ENCODE data around the gene UNC5C.

UNC5C gene

GRCh38 chr4:95429416-95429815 is 119.4 kb downstream of the UNC5C start:
- H3K4me1 ChIP-seq (ENCODE audit: control extremely low read depth in 1 of 4, control insufficient read depth in 4 of 4, insufficient read depth in 4 of 4, low read length in 3 of 4), result no peaks in the 10 kb centered on the region
- WGBS (ENCODE audit: insufficient coverage), result no CpG with 5 or more reads among the region's 3 CpGs
- ChIA-PET POLR2A (no interaction called here), CTCF (no interaction called here)
- no peaks in the 10 kb centered on the region for H3K27me3 ChIP-seq (replicated peaks in 2 of 5; ENCODE audit: control insufficient read depth in 4 of 5, insufficient read depth in 5 of 5, low read length in 4 of 5)
- no peak for DNase-seq
- H3K4me3 ChIP-seq (ENCODE audit: control insufficient read depth in 1 of 7, extremely low read depth in 1 of 7, insufficient read depth in 4 of 7, low read depth in 2 of 7, low read length in 6 of 7), result no peak overlapping the region
- no peaks in the 10 kb centered on the region for H3K9me3 ChIP-seq (ENCODE audit: control extremely low read depth in 1 of 5, control insufficient read depth in 4 of 5, insufficient read depth in 2 of 5, low read depth in 1 of 5, low read length in 4 of 5)
- no peak overlapping the region for H3K27ac ChIP-seq (ENCODE audit: insufficient read depth in 1 of 2, low read depth in 1 of 2, low read length in 2 of 2, poor library complexity in 1 of 2, severe bottlenecking in 2 of 2)
- H3K36me3 ChIP-seq (ENCODE audit: control insufficient read depth in 4 of 4, insufficient read depth in 4 of 4, low read length in 3 of 4), result no peaks in the 10 kb centered on the region

GRCh38 chr4:95428291-95429070 is 120.3 kb downstream of the UNC5C start:
- H3K9me3 ChIP-seq (ENCODE audit: control extremely low read depth in 1 of 5, control insufficient read depth in 4 of 5, insufficient read depth in 2 of 5, low read depth in 1 of 5, low read length in 4 of 5), result no peaks in the 10 kb centered on the region
- WGBS (ENCODE audit: insufficient coverage), result 100% methylated on average over 1 of the region's 2 CpGs
- no peak overlapping the region for H3K27ac ChIP-seq (ENCODE audit: insufficient read depth in 1 of 2, low read depth in 1 of 2, low read length in 2 of 2, poor library complexity in 1 of 2, severe bottlenecking in 2 of 2)
- H3K4me1 ChIP-seq (ENCODE audit: control extremely low read depth in 1 of 4, control insufficient read depth in 4 of 4, insufficient read depth in 4 of 4, low read length in 3 of 4), result no peaks in the 10 kb centered on the region
- no peaks in the 10 kb centered on the region for H3K27me3 ChIP-seq (replicated peaks in 2 of 5; ENCODE audit: control insufficient read depth in 4 of 5, insufficient read depth in 5 of 5, low read length in 4 of 5)
- no peaks in the 10 kb centered on the region for H3K36me3 ChIP-seq (ENCODE audit: control insufficient read depth in 4 of 4, insufficient read depth in 4 of 4, low read length in 3 of 4)
- ChIA-PET POLR2A (no interaction called here), CTCF (no interaction called here)
- no peak overlapping the region for H3K4me3 ChIP-seq (ENCODE audit: control insufficient read depth in 1 of 7, extremely low read depth in 1 of 7, insufficient read depth in 4 of 7, low read depth in 2 of 7, low read length in 6 of 7)
- no peak for DNase-seq

DNA sequence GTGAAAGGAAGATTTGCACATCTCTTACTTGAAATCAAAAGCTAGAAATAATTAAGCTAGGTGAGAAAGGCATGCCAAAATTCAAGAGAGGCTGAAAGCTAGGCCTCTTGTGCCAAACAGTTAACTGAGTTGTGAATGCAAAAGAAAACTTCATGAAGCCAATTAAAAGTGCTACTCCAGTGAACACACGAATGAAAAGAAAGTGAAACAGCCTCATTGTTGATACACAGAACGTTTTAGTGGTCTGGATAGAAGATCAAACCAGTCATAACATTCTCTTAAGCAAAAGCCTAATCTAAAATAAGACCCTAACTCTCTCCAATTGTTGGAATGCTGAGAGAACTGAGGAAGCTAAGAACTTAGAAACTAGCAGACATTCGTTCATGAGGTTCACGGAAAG is 122.3 kb downstream of the UNC5C start:
- Histone ChIP-seq H3K27me3 (replicated peaks in 2 of 5; ENCODE audit: control insufficient read depth in 4 of 5, insufficient read depth in 5 of 5, low read length in 4 of 5) (no peaks in the 10 kb centered on the region), H3K9me3 (ENCODE audit: control extremely low read depth in 1 of 5, control insufficient read depth in 4 of 5, insufficient read depth in 2 of 5, low read depth in 1 of 5, low read length in 4 of 5) (no peaks in the 10 kb centered on the region), H3K27ac (ENCODE audit: insufficient read depth in 1 of 2, low read depth in 1 of 2, low read length in 2 of 2, poor library complexity in 1 of 2, severe bottlenecking in 2 of 2) (no peak overlapping the region), H3K36me3 (ENCODE audit: control insufficient read depth in 4 of 4, insufficient read depth in 4 of 4, low read length in 3 of 4) (no peaks in the 10 kb centered on the region), H3K4me3 (ENCODE audit: control insufficient read depth in 1 of 7, extremely low read depth in 1 of 7, insufficient read depth in 4 of 7, low read depth in 2 of 7, low read length in 6 of 7) (no peak overlapping the region), H3K4me1 (ENCODE audit: control extremely low read depth in 1 of 4, control insufficient read depth in 4 of 4, insufficient read depth in 4 of 4, low read length in 3 of 4) (no peaks in the 10 kb centered on the region)
- no peak for DNase-seq
- CTCF ChIA-PET, result no interaction called here
- POLR2A ChIA-PET, result no interaction called here
- WGBS (ENCODE audit: insufficient coverage), result 95% methylated on average over 3 of the region's 4 CpGs

DNA sequence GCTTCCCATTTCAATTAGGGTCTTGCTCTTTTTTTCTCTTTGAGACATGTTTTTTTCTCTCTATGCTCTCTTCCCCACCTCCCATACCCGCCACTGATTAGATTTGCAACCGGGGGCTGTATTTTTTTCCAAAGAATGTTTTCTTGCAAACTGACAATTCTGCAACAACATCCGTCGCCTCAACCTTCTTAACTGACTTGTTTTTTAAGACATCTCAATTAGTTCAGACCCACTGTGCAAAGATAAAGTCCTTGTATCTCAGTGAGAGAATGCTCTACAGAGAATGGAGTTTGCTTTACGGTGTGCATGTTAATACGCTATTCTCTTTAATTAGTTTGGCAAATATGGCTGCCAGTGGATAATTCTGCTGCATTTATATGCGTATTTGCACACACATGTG is 126.3 kb downstream of the UNC5C start:
- ChIA-PET CTCF (no interaction called here), POLR2A (no interaction called here)
- H3K9me3 ChIP-seq (ENCODE audit: control extremely low read depth in 1 of 5, control insufficient read depth in 4 of 5, insufficient read depth in 2 of 5, low read depth in 1 of 5, low read length in 4 of 5), result no peaks in the 10 kb centered on the region
- WGBS (ENCODE audit: insufficient coverage), result 100% methylated on average over 2 of the region's 7 CpGs
- H3K27ac ChIP-seq (ENCODE audit: insufficient read depth in 1 of 2, low read depth in 1 of 2, low read length in 2 of 2, poor library complexity in 1 of 2, severe bottlenecking in 2 of 2), result no peak overlapping the region
- no peaks in the 10 kb centered on the region for H3K27me3 ChIP-seq (replicated peaks in 2 of 5; ENCODE audit: control insufficient read depth in 4 of 5, insufficient read depth in 5 of 5, low read length in 4 of 5)
- no peaks in the 10 kb centered on the region for H3K4me1 ChIP-seq (ENCODE audit: control extremely low read depth in 1 of 4, control insufficient read depth in 4 of 4, insufficient read depth in 4 of 4, low read length in 3 of 4)
- no peaks in the 10 kb centered on the region for H3K36me3 ChIP-seq (ENCODE audit: control insufficient read depth in 4 of 4, insufficient read depth in 4 of 4, low read length in 3 of 4)
- no peak overlapping the region for H3K4me3 ChIP-seq (ENCODE audit: control insufficient read depth in 1 of 7, extremely low read depth in 1 of 7, insufficient read depth in 4 of 7, low read depth in 2 of 7, low read length in 6 of 7)
- no peak for DNase-seq

GRCh38 chr4:95421869-95422268 is 126.9 kb downstream of the UNC5C start:
- Histone ChIP-seq H3K4me3 (ENCODE audit: control insufficient read depth in 1 of 7, extremely low read depth in 1 of 7, insufficient read depth in 4 of 7, low read depth in 2 of 7, low read length in 6 of 7) (no peak overlapping the region), H3K4me1 (ENCODE audit: control extremely low read depth in 1 of 4, control insufficient read depth in 4 of 4, insufficient read depth in 4 of 4, low read length in 3 of 4) (no peaks in the 10 kb centered on the region), H3K9me3 (ENCODE audit: control extremely low read depth in 1 of 5, control insufficient read depth in 4 of 5, insufficient read depth in 2 of 5, low read depth in 1 of 5, low read length in 4 of 5) (no peaks in the 10 kb centered on the region), H3K27me3 (replicated peaks in 2 of 5; ENCODE audit: control insufficient read depth in 4 of 5, insufficient read depth in 5 of 5, low read length in 4 of 5) (no peaks in the 10 kb centered on the region), H3K36me3 (ENCODE audit: control insufficient read depth in 4 of 4, insufficient read depth in 4 of 4, low read length in 3 of 4) (no peaks in the 10 kb centered on the region), H3K27ac (ENCODE audit: insufficient read depth in 1 of 2, low read depth in 1 of 2, low read length in 2 of 2, poor library complexity in 1 of 2, severe bottlenecking in 2 of 2) (no peak overlapping the region)
- no CpG with 5 or more reads among the region's 4 CpGs for WGBS (ENCODE audit: insufficient coverage)
- POLR2A ChIA-PET, result no interaction called here
- CTCF ChIA-PET, result no interaction called here
- peak in 1 of 3 donors; percentile 7 for DNase-seq

DNA sequence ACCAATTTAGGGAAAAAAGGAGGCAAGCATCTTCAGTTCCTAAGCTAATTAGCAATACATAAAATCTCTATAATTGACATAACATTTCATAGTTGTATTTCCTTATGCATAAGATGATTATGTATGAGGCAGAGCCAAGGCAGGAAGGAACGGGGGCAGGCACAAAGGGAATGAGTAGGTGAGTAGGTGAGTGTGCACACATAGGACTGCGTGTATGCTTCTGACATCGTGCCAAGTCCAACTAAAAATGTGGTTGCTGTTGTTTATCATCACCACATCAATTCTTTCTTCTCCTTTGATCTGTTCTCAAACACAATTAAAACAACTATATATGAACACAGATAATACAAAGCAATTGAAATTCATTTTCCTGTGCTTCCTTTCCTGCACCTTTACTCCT is 131.2 kb downstream of the UNC5C start:
- Histone ChIP-seq H3K9me3 (ENCODE audit: control extremely low read depth in 1 of 5, control insufficient read depth in 4 of 5, insufficient read depth in 2 of 5, low read depth in 1 of 5, low read length in 4 of 5) (no peaks in the 10 kb centered on the region), H3K36me3 (ENCODE audit: control insufficient read depth in 4 of 4, insufficient read depth in 4 of 4, low read length in 3 of 4) (no peaks in the 10 kb centered on the region), H3K4me3 (ENCODE audit: control insufficient read depth in 1 of 7, extremely low read depth in 1 of 7, insufficient read depth in 4 of 7, low read depth in 2 of 7, low read length in 6 of 7) (no peak overlapping the region), H3K27me3 (replicated peaks in 2 of 5; ENCODE audit: control insufficient read depth in 4 of 5, insufficient read depth in 5 of 5, low read length in 4 of 5) (no peaks in the 10 kb centered on the region), H3K4me1 (ENCODE audit: control extremely low read depth in 1 of 4, control insufficient read depth in 4 of 4, insufficient read depth in 4 of 4, low read length in 3 of 4) (peaks cover 0 to 6% (median 0%) of the 10 kb centered on the region in 4 experiments), H3K27ac (ENCODE audit: insufficient read depth in 1 of 2, low read depth in 1 of 2, low read length in 2 of 2, poor library complexity in 1 of 2, severe bottlenecking in 2 of 2) (no peak overlapping the region)
- DNase-seq, result no peak
- ChIA-PET CTCF (no interaction called here), POLR2A (no interaction called here)
- 100% methylated on average over 1 of the region's 3 CpGs for WGBS (ENCODE audit: insufficient coverage)

DNA sequence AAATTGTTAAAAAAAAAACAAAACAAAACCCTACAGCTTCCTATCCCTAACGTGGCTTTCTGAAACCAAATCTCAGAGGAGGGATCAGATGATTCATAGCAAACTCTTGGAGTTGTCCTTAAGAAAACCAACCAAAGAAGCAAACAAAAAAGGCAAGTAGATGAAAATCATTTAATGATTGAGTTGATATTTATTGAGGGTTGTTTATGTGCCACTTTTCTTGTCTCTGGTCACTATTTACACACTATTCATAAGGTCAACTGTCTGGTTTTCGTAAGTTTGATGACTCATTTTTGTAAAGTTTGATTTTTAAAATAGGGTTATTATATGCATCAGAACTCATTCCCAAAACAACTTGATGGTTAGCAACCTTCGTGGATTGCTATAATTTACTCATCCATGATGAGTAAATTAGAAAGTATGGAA is 133.4 kb downstream of the UNC5C start:
- Histone ChIP-seq H3K4me3 (ENCODE audit: control insufficient read depth in 1 of 7, extremely low read depth in 1 of 7, insufficient read depth in 4 of 7, low read depth in 2 of 7, low read length in 6 of 7) (no peak overlapping the region), H3K36me3 (ENCODE audit: control insufficient read depth in 4 of 4, insufficient read depth in 4 of 4, low read length in 3 of 4) (no peaks in the 10 kb centered on the region), H3K9me3 (ENCODE audit: control extremely low read depth in 1 of 5, control insufficient read depth in 4 of 5, insufficient read depth in 2 of 5, low read depth in 1 of 5, low read length in 4 of 5) (no peaks in the 10 kb centered on the region), H3K27ac (ENCODE audit: insufficient read depth in 1 of 2, low read depth in 1 of 2, low read length in 2 of 2, poor library complexity in 1 of 2, severe bottlenecking in 2 of 2) (no peak overlapping the region), H3K4me1 (ENCODE audit: control extremely low read depth in 1 of 4, control insufficient read depth in 4 of 4, insufficient read depth in 4 of 4, low read length in 3 of 4) (peaks cover 6 to 9% (median 7%) of the 10 kb centered on the region in 4 experiments), H3K27me3 (replicated peaks in 2 of 5; ENCODE audit: control insufficient read depth in 4 of 5, insufficient read depth in 5 of 5, low read length in 4 of 5) (no peaks in the 10 kb centered on the region)
- CTCF ChIA-PET, result no interaction called here
- DNase-seq, result no peak
- POLR2A ChIA-PET, result no interaction called here
- WGBS (ENCODE audit: insufficient coverage), result no CpG with 5 or more reads among the region's 3 CpGs
